ENCODE data around the gene MPHOSPH9. TPM values are rescaled to one million over a fixed set of nuclear protein-coding genes. Genes with fewer than 3 reads are reported as not detected.

MPHOSPH9 gene
- total RNA-seq, 1 donor from 2014 or later: 26.2 TPM

GRCh38 chr12:123150744-123151456, 82.0 kb downstream of the MPHOSPH9 start, which contains the start of gene PITPNM2:
Gene PITPNM2 (minus strand): TSS chr12:123151090. CDS start chr12:123034590, 116,500 bp downstream.
- no peak for DNase-seq (ENCODE audit: extremely low read depth, low read depth, low spot score)

- no peak for DNase-seq (ENCODE audit: extremely low read depth, low read depth, low spot score)
These were observed 82.6 kb downstream of the MPHOSPH9 start for GRCh38 chr12:123150275-123150743.

GRCh38 chr12:123149501-123150274, 83.3 kb downstream of the MPHOSPH9 start:
- no peak for DNase-seq (ENCODE audit: extremely low read depth, low read depth, low spot score)

GRCh38 chr12:123149088-123149487, 83.9 kb downstream of the MPHOSPH9 start:
- no peak for DNase-seq (ENCODE audit: extremely low read depth, low read depth, low spot score)

- DNase-seq (ENCODE audit: extremely low read depth, low read depth, low spot score): no peak
These were observed 84.3 kb downstream of the MPHOSPH9 start for GRCh38 chr12:123148655-123149054.

GRCh38 chr12:123148223-123148622, 84.7 kb downstream of the MPHOSPH9 start:
- DNase-seq (ENCODE audit: extremely low read depth, low read depth, low spot score): no peak

- no peak for DNase-seq (ENCODE audit: extremely low read depth, low read depth, low spot score)
These were observed 87.7 kb downstream of the MPHOSPH9 start for GRCh38 chr12:123145211-123145610.

- DNase-seq (ENCODE audit: extremely low read depth, low read depth, low spot score): no peak
These were observed 89.0 kb downstream of the MPHOSPH9 start for GRCh38 chr12:123143736-123144461.

- DNase-seq (ENCODE audit: extremely low read depth, low read depth, low spot score): no peak
These were observed 89.8 kb downstream of the MPHOSPH9 start for GRCh38 chr12:123142921-123143735.

- no peak for DNase-seq (ENCODE audit: extremely low read depth, low read depth, low spot score)
These were observed 90.5 kb downstream of the MPHOSPH9 start for GRCh38 chr12:123142518-123142840.

GRCh38 chr12:123141615-123142517, 91.1 kb downstream of the MPHOSPH9 start:
- DNase-seq (ENCODE audit: extremely low read depth, low read depth, low spot score): peak; percentile 45

GRCh38 chr12:123140676-123141614, 92.0 kb downstream of the MPHOSPH9 start:
- no peak for DNase-seq (ENCODE audit: extremely low read depth, low read depth, low spot score)

GRCh38 chr12:123139926-123140675, 92.8 kb downstream of the MPHOSPH9 start:
- DNase-seq (ENCODE audit: extremely low read depth, low read depth, low spot score): no peak

- DNase-seq (ENCODE audit: extremely low read depth, low read depth, low spot score): no peak
These were observed 97.3 kb downstream of the MPHOSPH9 start for GRCh38 chr12:123135688-123136087.

GRCh38 chr12:123134826-123135225, 98.1 kb downstream of the MPHOSPH9 start:
- no peak for DNase-seq (ENCODE audit: extremely low read depth, low read depth, low spot score)

- no peak for DNase-seq (ENCODE audit: extremely low read depth, low read depth, low spot score)
These were observed 98.7 kb downstream of the MPHOSPH9 start for GRCh38 chr12:123134271-123134671.

GRCh38 chr12:123133701-123134100, 99.2 kb downstream of the MPHOSPH9 start:
- no peak for DNase-seq (ENCODE audit: extremely low read depth, low read depth, low spot score)
